K562 (cell line): ENCODE results near the gene CAPS. TPM values are rescaled to one million over a fixed set of nuclear protein-coding genes. Genes with fewer than 3 reads are reported as not detected.
A peak's percentile ranks its signal among the peaks of the same experiment; 100 is the strongest.

Source experiments
- ATAC-seq: fragments of 200-7000 bp; cut with Tn5 transposase; 3 replicates; pipeline ENCODE4 v1.9.1; 2020; ENCODE audit warnings: moderate library complexity
- BruUV-seq: library from RNA; stranded (reverse); fragments of 400-500 nt; replicated peaks from 2 replicates; lab custom pipeline; 2021; lab: Mats Ljungman, UMichigan
- CTCF ChIA-PET: fragments of 300-600 bp; formaldehyde crosslinking; extraction: SDS; loops from one replicate; lab custom pipeline; 2021; ENCODE audit warnings: low intra/inter-chr PET ratio; lab: Yijun Ruan, JAX
- POLR2A ChIA-PET: fragments of 300-600, 350-650 bp; sonication (Branson Sonifier 250); formaldehyde crosslinking; extraction: SDS; loops from one replicate; lab custom pipeline; 2021; ENCODE audit warnings: antibody characterized with exemption, inconsistent platforms; lab: Yijun Ruan, JAX
- DNase-seq, 4 experiments: peaks; one replicate each; pipeline versions ENCODE4 v3.0.0 to v3.0.0-alpha.2; 2011 to 2018; ENCODE audit warnings: low spot score in 3 of 4, mixed read lengths in 3 of 4; ENCODE audit errors: extremely low read depth in 1 of 4
- FAIRE-seq: peaks from 2 replicates; lab custom pipeline; 2011; peaks lifted over from hg19 to GRCh38; lab: Jason Lieb, UNC
- H2AFZ ChIP-seq: 2 replicates; pipeline ENCODE4 v1.6.0; 2011; ENCODE audit warnings: low read depth, low read length, control low read depth, inconsistent platforms
- H3K27ac ChIP-seq: fragments of 200-600 bp; 3 replicates; pipeline ENCODE4 v1.8.0; 2011; ENCODE audit warnings: low read depth, mild to moderate bottlenecking, control low read depth, inconsistent platforms, low read length, moderate library complexity, mixed read lengths; ENCODE audit errors: extremely low read depth
- H3K27me3 ChIP-seq, 2 experiments: fragments of 300-600 bp in 1 of 2; 2 replicates in 1 of 2; 3 replicates in 1 of 2; pipeline versions ENCODE4 v1.6.0 to v1.8.0; 2011; ENCODE audit warnings: inconsistent platforms in 2 of 2, low read length in 2 of 2, mild to moderate bottlenecking in 1 of 2, mixed read lengths in 1 of 2, moderate library complexity in 1 of 2; ENCODE audit not compliant: control insufficient read depth in 2 of 2, insufficient read depth in 2 of 2
- H3K36me3 ChIP-seq: fragments of 300-600 bp; 3 replicates; pipeline ENCODE4 v1.8.0; 2011; ENCODE audit warnings: mild to moderate bottlenecking, low read length, inconsistent platforms; ENCODE audit not compliant: control insufficient read depth, insufficient read depth
- H3K4me1 ChIP-seq, 2 experiments: fragments of 200-600 bp in 1 of 2; replicated peaks in 1 of 2; 2 replicates in 1 of 2; 3 replicates in 1 of 2; pipeline versions ENCODE4 v1.5.1 to v1.8.0; 2011; ENCODE audit warnings: inconsistent platforms in 2 of 2, low read length in 2 of 2, mild to moderate bottlenecking in 1 of 2, mixed read lengths in 1 of 2, moderate library complexity in 1 of 2; ENCODE audit not compliant: control insufficient read depth in 2 of 2, insufficient read depth in 2 of 2
- H3K4me2 ChIP-seq: 2 replicates; pipeline ENCODE4 v1.6.1; 2011; ENCODE audit warnings: low read length, control low read depth, inconsistent platforms, mixed read lengths; ENCODE audit not compliant: insufficient read depth
- H3K4me3 ChIP-seq: fragments of 200-600 bp; sonication (generic), shearing (Covaris generic); 2 replicates; pipeline ENCODE4 v1.5.1; 2016; ENCODE audit warnings: control low read depth, inconsistent platforms
- H3K79me2 ChIP-seq: fragments of 200-600 bp; 3 replicates; pipeline ENCODE4 v1.8.0; 2011; ENCODE audit warnings: low read length, inconsistent platforms; ENCODE audit not compliant: control insufficient read depth, insufficient read depth
- H3K9ac ChIP-seq, 2 experiments: 2 replicates each; pipeline versions ENCODE4 v1.6.0 to v1.6.1; 2011; ENCODE audit warnings: low read depth in 2 of 2, low read length in 2 of 2, control low read depth in 1 of 2, inconsistent platforms in 1 of 2, mild to moderate bottlenecking in 1 of 2, mixed read lengths in 1 of 2; ENCODE audit not compliant: insufficient read depth in 1 of 2
- H3K9me1 ChIP-seq: one replicate; pipeline ENCODE4 v1.6.0; 2011; ENCODE audit warnings: inconsistent platforms, mild to moderate bottlenecking, low read length, moderate library complexity; ENCODE audit not compliant: control insufficient read depth, insufficient read depth
- H3K9me3 ChIP-seq: replicated peaks from 2 replicates; pipeline ENCODE4 v1.5.1; 2011; ENCODE audit warnings: low read depth, low read length, inconsistent platforms; ENCODE audit not compliant: control insufficient read depth, insufficient read depth
- H4K20me1 ChIP-seq: replicated peaks from 2 replicates; pipeline ENCODE4 v1.6.1; 2011; ENCODE audit warnings: low read length, inconsistent platforms, mixed read lengths; ENCODE audit not compliant: control insufficient read depth, insufficient read depth
- CBX8 ChIP-seq: fragments of 200-600 bp; sonication (generic); IDR thresholded peaks from 2 replicates; pipeline ENCODE4 v1.6.1; 2012; ENCODE audit warnings: borderline replicate concordance, mixed run types, low read depth, mild to moderate bottlenecking, moderate library complexity, mixed read lengths, low read length, control low read depth, inconsistent platforms; ENCODE audit not compliant: poor library complexity, severe bottlenecking; ENCODE audit errors: extremely low read depth
- IRF1 ChIP-seq: sonication (generic); formaldehyde crosslinking; IDR thresholded peaks from 2 replicates; pipeline ENCODE4 v1.8.0; 2022; ENCODE audit warnings: missing genetic modification reagents, mild to moderate bottlenecking, borderline replicate concordance
- KHSRP ChIP-seq: fragments of 450-650 bp; IDR thresholded peaks from 2 replicates; pipeline ENCODE4 v1.6.1; 2017
- MCM5 ChIP-seq: fragments of 450-650 bp; IDR thresholded peaks from 2 replicates; pipeline ENCODE4 v1.6.1; 2016; ENCODE audit warnings: low read depth
- MITF ChIP-seq: IDR thresholded peaks from 2 replicates; pipeline ENCODE4 v1.6.1; 2014; ENCODE audit warnings: antibody characterized with exemption
- REST ChIP-seq, 2 experiments: fragments of 450-650 bp; formaldehyde crosslinking in 1 of 2; IDR thresholded peaks; 2 replicates each; pipeline versions ENCODE4 v1.4.0 to v1.6.1; 2014 to 2020; ENCODE audit warnings: mild to moderate bottlenecking in 2 of 2, borderline replicate concordance in 1 of 2, low read depth in 1 of 2
- SMAD2 ChIP-seq: fragments of 150-350 bp; IDR thresholded peaks from 2 replicates; pipeline ENCODE4 v1.6.1; 2014; ENCODE audit warnings: low read depth, mild to moderate bottlenecking, low read length
- ZBTB2 ChIP-seq: fragments of 450-650 bp; IDR thresholded peaks from 2 replicates; pipeline ENCODE4 v1.6.1; 2016; ENCODE audit warnings: antibody characterized with exemption
- WGBS: fragments of 100-300 bp; shearing (Covaris generic); methylation state at CpG from one replicate; pipeline ENCODE4 v1.1.6; 2016; ENCODE audit warnings: low coverage, mixed read lengths; ENCODE audit not compliant: insufficient coverage; ENCODE audit errors: missing lambda C conversion rate; 5-methylcytosine and 5-hydroxymethylcytosine counted together
- in situ Hi-C: fragments of 300-500 bp; cut with MboI; formaldehyde crosslinking; loops from 4 replicates; pipeline ENCODE4 v1.15.0; 2018; ENCODE audit warnings: inconsistent platforms, mixed read lengths
- intact Hi-C: fragments of 100-400 bp; cut with micrococcal nuclease; formaldehyde crosslinking; loops from 2 replicates; pipeline ENCODE4 v1.14.2; 2022
- polyA plus RNA-seq, 8 experiments: library from polyadenylated mRNA; depleted of rRNA in 4 of 8; stranded (reverse) in 5 of 8; unstranded in 3 of 8; fragments of >200 nt; fragmentation: Nextera tagmentation in 2 of 8; fragmentation: Illumina TruSeq in 1 of 8; extraction: Ambion mirVana in 2 of 8; extraction: Trizol in 1 of 8; gene quantifications; 2 replicates each; pipeline versions ENCODE4 v1.2.1 to v1.2.3, GENCODE V29; 2011 to 2014; ENCODE audit warnings: inconsistent platforms in 1 of 8, missing spikeins in 1 of 8
- total RNA-seq, 7 experiments: library from RNA; depleted of rRNA in 6 of 7; stranded (reverse); fragments of >200 nt in 6 of 7; fragmentation: Illumina TruSeq in 2 of 7; extraction: Trizol in 2 of 7; gene quantifications; 2 replicates each; pipeline versions ENCODE4 v1.2.1 to v1.2.3, GENCODE V29; 2011 to 2021; ENCODE audit warnings: low replicate concordance in 1 of 7

Gene CAPS
- total and polyA plus RNA-seq, 9 of the 15 experiments (the other 6 are each of a cell fraction or from before 2014, with no cell fraction given): 0.15 to 4.0 (median 0.91) TPM

- in situ Hi-C loops (no loop called here), intact Hi-C loops (no loop called here)
- peak in 1 of 4 experiments; percentile 6 for DNase-seq
- H2AFZ ChIP-seq: no peak overlapping the region
- no peaks in the 10 kb centered on the region for H3K9me3 ChIP-seq
- no peak for ATAC-seq
- H3K4me1 ChIP-seq: peaks cover 0 to 23% of the 10 kb centered on the region in 2 experiments; a peak in 2 of 5 replicates
- H3K4me2 ChIP-seq: no peak overlapping the region
- ChIA-PET POLR2A (interaction anchor here (1.2 kb wide), 1 partner anchor 12 kb away, joined by 3 read pairs; no protein-coding TSS in a partner anchor), CTCF (no interaction called here)
- no peaks in the 10 kb centered on the region for H3K9me1 ChIP-seq
- BruUV-seq: no TSS peak
- no peak for FAIRE-seq
- no peaks in the 10 kb centered on the region for H3K36me3 ChIP-seq
- WGBS: 33% methylated on average over 14 of the region's 14 CpGs
- H3K79me2 ChIP-seq: no peaks in the 10 kb centered on the region
- no peak overlapping the region for H3K27ac ChIP-seq
- peaks cover 3% of the 10 kb centered on the region; the same call in 1 of the 2 replicates for H4K20me1 ChIP-seq
- H3K4me3 ChIP-seq: no peak overlapping the region
- peak overlapping the region in 1 of 2 experiments; percentile 46; a peak in 2 of 4 replicates for H3K9ac ChIP-seq
- H3K27me3 ChIP-seq: peaks cover 2 to 19% of the 10 kb centered on the region in 2 experiments; a peak in 2 of 5 replicates
- TF ChIP-seq SMAD2: no peak
- no peak for TF ChIP-seq MCM5
- TF ChIP-seq REST (IDR thresholded peaks at IDR 0.05; ENCODE audit: borderline replicate concordance): peak; percentile 54
- no peak for TF ChIP-seq REST (CRISPR knock-in tag; IDR thresholded peaks at IDR 0.05; ENCODE audit: low read depth)
- TF ChIP-seq CBX8: no peak
- no peak for TF ChIP-seq KHSRP
- no peak for TF ChIP-seq MITF
- TF ChIP-seq IRF1 (CRISPR knock-in tag): no peak
- no peak for TF ChIP-seq ZBTB2
Measured at GRCh38 chr19:5864725-5865486, 49.1 kb upstream of the CAPS start.
